ENCODE results near the gene MAP4K4.
"Not testable (repeated sequence)": the region's sequence is repeated elsewhere in the genome, so short reads cannot be mapped to it uniquely, and the experiment has no call there.

The MAP4K4 gene

DNA sequence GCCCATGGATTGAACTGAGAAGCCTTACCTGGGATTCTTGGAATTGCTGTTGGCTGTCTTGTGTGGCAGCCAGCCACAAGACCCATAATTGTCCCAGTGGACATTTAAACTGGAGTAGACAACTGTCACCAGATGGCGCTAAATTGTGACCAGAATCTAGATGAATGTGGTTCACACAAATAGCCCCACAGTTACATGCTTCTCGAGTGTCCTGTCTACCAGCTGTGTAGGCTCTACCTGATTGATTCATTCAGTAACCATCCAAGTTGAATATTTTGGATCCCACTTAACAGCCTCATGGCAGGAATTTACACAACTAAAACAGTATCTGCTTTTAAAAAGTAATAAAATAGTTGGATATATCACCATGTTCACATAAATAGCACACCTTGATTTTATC is 73.2 kb downstream of the MAP4K4 start:
- FAIRE-seq = no peak

DNA sequence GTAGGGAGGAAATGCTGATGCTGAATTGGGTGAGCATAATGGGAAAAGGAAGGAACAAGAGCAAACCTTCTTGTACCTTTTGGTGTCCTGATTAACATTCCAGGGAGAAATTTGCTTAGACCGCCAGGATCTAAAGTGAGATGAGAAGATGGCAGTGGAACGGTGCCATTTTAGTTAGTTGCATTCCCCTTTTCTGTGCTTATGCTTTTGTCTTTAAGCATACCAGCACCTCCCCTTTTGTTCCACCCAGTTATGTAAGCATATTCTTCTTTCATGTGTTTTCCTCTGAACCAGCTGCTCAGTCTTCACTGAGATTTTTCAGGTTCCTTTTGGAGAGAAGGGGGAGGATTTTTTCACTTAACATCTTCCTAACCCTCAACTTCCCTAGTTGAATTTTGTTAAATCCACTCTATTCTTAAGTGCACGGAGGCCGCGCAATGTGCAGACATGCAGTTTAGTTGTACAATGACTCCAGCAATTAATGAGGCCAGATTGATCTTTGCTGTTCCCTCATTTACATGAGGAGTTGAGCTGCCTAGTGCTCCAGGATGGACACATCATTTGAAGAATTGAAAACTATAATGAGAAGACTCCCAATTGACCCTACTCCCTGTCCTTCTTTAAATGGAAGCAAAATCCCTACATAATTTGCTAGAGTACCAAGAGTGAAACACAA is 73.9 kb downstream of the MAP4K4 start:
- no peak for FAIRE-seq

GRCh38 chr2:101771910-101772321 is 74.4 kb downstream of the MAP4K4 start:
- no peak for FAIRE-seq

GRCh38 chr2:101773137-101773536 is 75.6 kb downstream of the MAP4K4 start:
- FAIRE-seq = no peak

- not testable (repeated sequence) for FAIRE-seq
Observed at GRCh38 chr2:101773961-101774360, 76.5 kb downstream of the MAP4K4 start.

DNA sequence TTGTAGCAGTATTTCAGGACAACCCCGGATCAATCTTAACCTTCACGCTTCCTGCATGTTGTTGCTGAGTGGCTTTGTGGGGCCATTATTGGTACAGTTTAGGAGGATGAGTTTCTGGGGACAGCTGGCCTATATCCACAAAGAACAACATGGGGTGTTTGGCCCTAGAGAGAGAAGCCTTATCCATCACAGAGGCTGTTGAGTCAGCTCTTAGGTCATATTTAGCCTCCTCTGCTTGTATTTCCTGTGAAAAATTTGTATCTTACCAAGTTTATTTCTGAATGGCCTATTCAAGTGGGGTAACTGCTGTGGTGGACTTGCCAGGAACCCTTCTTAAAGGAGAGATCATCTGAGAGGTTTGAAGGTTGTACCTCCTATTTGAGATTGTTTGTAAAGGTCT is 77.6 kb downstream of the MAP4K4 start:
- no peak for FAIRE-seq

DNA sequence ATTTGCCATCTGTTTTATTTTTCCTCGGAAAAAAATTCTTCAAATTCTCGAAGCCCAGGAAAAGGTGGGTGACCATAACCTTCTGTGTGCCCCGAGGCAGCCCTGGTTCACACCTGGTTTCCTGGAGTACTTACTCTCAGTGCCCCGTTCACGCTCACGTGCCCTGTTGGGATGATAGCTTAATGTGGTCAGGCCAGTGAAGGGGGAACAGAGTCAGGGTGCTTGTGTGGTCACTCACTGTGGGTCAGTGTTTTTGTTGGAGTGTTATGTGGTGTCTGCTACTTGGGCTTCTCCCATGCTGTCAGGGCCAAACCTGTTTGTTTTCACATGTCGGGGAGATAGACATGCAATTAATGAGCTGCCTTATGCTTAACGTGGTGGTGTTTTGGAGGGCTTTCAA is 78.1 kb downstream of the MAP4K4 start:
- FAIRE-seq = no peak

DNA sequence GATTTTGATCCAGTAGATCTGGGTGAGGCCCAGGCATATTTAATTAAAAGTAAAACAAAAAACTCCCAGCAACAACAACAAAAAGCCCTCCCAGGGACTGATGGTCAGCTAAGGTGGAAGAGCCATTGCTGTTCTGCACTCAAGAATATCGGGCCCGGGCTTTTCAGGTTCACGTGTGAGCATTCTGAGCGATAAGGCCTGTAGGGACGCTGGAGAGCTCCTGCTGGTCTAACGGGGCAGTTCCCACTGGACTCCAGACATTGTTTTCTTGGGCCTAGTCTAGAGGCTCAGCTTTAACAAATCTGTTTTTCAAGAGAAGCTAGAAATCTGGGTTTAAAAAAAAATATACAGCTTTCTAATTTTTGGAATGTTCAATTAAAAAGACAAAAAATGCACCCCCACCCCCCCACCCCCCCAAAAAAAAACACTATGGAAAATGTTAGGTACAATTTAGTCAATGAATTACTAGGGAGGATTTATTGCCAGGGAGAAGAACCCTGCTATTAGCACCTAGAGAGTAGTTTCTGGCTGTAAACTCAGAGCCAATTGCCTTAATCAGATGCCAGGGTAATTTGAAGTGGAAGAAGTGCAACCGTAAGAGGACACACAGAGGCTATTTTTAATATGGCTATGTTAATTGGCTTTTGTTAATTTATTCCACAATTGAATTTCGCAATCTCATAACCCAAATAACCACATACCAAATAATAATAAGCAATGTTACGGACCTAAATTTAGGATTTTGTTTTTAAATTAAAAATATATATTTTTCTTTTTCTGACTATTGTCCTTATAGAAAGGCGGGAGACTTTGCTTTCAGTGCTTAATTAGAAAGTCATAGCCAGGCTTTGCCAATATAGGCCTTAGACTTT is 78.9 kb downstream of the MAP4K4 start:
- no peak for FAIRE-seq

DNA sequence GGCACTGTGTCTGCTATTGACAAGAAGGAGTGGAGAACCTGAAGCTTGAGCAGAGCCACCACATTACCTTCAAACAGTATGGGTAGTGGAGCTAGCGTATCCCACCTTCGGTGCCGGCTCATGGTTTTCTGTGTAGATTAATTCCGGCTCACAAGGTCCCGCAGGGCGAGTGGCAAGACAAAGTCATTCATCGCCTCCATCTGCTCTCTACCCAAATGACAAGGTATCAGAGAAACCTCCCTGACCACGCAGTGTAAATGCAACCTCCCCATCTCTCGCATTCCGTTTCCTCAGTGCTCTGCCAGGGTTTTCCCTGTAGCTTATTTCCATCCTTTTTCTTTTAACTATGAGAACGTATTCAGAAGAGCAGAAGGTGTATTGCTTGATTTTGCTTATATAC is 79.8 kb downstream of the MAP4K4 start:
- no peak for FAIRE-seq

DNA sequence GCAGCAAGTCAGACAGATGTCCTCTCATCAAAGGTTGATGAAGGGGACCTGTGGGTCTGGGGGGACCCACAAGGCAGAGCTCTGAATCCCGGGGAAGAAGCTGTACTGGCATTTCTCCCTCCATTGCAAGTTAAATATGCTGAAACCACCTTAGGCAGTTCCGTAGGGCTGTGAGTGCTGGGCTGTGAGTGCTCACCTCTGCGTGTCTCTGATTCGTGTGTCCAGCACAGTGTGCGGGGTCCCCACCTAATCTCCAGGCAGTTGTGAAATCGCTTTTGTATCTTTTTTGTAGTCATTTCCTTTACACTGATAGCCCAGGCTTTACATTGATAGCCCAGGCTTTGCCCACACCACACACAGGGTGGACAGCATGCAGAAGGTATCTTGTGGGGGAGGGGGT is 80.6 kb downstream of the MAP4K4 start:
- no peak for FAIRE-seq

GRCh38 chr2:101779190-101779589 is 81.7 kb downstream of the MAP4K4 start:
- no peak for FAIRE-seq

DNA sequence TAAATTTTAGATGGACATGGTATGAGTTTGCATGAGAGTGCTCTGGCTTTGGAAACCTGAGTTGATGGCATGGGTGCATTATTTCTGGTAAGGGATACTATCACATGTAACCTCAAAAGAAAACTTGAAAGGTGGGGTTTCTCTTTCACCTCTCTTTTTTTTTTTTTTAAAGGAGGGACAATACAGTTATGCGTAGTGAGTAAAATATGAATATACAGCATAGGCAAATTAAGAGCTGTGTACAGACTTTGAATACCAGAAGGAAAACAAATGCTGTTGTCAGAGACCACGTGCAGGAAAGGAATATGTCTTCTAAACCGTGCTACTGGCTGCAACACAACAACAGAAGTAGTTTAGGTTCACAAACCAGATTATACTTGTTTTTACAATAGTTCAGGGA is 82.1 kb downstream of the MAP4K4 start:
- no peak for FAIRE-seq

GRCh38 chr2:101781326-101781725 is 83.8 kb downstream of the MAP4K4 start:
- FAIRE-seq = no peak

DNA sequence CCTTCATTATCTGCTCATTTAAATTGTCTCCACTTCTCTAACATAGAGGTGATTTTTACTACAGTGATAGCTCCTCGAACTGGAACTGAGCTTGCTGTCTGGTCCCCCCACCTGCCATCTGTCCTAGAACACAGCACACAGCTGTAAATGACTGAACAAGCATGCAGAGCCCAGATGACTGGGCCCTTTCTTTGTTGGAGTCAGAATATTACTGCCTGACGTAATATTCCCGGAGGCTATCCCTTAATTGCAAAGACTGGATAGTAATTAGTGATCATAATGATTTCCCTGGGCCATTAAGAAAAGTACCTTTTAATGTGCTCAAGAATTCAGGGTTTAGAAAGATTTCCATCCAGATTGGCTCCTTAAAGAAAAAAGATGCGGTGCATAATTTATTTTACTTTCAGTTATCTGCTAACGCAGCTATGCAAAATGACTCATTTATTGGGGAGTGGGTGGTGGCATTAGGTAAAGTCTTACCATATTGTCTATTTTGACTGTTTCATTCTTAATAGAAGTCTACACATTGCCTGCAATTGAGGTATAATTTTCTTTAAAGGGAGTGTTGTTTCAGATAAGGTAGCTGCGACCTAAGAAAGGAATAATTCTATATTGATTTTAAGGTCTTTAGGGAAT is 84.4 kb downstream of the MAP4K4 start:
- no peak for FAIRE-seq

DNA sequence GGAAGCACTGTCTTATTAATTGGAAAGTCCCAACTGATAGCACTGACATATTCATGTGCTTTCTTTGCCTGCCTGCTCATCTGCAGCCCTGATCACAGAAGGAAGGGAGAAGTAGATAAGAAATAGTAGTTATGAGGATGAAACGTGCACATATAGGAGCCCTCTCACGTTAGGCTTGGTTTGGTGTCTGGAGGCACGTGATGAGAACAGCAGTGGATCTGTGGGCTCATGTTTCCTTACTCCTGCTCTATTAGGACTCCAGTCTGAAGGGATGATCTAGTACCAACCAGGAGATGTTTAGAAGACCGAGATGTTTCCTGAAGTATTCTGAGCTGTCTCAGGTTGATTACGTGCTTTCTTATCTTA is 84.9 kb downstream of the MAP4K4 start:
- no peak for FAIRE-seq

DNA sequence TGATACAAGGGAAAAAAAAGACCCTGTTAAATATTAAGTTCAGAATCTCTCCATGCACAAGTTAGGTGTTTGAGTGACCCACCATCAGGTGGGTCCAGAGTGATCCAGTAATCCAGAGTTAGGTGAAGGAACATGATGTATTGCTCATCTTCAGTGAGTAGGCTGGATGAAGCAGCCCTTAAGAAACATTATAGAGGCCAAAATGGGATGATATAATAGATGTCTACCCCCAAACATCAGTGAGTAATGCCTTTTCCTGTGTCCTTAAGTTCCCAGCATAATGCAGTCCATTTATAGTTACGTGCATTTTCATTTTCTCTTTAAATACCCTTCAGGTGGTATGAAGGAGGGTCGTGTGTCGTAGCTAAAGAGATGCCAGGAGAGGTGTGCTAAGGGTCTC is 89.6 kb downstream of the MAP4K4 start:
- no peak for FAIRE-seq

DNA sequence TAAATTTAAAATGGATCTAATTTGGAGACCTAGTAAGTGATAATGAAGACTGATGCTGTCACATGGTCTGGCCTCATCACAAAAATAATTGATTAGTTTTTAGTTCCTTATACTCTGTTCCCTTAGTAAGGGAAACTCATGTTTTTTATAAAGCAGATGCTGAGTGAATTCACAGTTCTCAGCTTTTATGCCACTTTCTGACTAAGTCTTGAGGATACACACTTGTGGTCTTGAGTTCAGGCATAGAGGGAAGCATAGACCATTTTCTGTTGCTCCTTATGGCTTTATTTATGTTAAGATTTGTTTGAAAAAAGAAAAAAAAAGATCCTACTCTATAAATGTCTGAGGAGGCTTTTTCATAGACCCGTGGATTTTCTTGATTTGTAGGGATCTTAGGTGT is 91.1 kb downstream of the MAP4K4 start:
- FAIRE-seq = no peak

DNA sequence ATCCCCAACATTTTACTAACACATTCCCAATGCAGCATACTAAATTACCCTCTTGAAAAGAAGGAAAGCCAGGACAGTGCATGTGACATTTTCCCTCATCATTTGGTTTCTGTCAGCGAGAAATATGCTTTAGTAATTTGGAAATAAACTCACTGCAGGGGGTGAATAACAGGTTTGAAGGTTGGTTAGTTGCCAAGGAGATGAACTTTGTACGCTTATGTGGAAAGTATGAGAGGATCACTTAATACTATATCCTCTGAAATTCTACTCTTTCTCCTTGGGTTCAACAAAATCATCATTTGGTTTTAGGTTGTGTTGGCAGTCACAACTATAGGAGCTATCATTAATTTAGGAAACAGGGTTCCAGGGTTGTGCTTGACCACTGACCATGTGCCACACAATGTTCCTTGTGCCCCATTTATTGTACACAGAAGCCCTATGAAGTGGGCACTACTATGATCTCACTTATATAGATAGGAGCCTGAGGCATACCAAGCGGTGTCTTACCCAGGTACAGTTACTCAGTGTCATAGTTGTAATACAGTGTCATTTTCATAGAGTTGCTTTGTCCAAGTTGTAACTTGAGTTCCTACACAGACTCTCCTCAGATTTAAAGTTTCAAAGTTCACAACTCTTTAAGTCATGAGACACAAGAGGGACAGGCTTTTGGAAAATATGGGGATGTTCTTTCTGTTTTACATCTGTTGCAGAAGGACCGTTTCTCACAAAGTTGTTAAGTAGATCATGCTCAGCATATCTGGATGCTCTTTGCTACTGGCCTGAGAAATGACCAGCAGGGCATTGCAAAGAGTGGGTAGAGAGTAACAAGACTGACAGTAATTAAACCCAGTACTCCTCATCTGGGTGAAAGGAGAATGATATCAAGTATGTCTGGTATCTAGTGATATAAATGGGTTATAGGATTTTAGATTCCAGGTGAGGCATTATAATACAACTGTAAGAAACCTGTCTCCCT is 91.8 kb downstream of the MAP4K4 start:
- no peak for FAIRE-seq

- no peak for FAIRE-seq
Observed at GRCh38 chr2:101790416-101790815, 92.9 kb downstream of the MAP4K4 start.

- FAIRE-seq = no peak
Observed at GRCh38 chr2:101790857-101791256, 93.3 kb downstream of the MAP4K4 start.

DNA sequence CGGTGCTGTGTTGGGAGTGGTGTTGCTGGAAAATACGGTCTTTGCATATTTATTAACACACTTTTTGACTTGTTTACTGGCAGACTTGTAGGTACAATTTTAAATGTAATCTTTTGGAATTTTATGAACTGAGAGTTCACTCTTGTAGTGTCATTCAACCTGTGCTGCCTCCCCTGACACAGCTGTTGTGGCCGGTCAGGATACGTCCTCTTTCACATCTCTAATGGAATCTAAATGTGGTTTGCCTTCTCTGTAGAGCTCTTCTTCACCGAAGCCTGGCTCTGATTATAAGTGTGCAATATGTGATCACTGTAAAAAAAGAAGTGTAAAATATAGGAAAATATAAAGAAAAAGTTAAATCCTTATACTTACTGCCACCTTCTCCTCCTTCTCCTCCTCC is 94.7 kb downstream of the MAP4K4 start:
- no peak for FAIRE-seq

DNA sequence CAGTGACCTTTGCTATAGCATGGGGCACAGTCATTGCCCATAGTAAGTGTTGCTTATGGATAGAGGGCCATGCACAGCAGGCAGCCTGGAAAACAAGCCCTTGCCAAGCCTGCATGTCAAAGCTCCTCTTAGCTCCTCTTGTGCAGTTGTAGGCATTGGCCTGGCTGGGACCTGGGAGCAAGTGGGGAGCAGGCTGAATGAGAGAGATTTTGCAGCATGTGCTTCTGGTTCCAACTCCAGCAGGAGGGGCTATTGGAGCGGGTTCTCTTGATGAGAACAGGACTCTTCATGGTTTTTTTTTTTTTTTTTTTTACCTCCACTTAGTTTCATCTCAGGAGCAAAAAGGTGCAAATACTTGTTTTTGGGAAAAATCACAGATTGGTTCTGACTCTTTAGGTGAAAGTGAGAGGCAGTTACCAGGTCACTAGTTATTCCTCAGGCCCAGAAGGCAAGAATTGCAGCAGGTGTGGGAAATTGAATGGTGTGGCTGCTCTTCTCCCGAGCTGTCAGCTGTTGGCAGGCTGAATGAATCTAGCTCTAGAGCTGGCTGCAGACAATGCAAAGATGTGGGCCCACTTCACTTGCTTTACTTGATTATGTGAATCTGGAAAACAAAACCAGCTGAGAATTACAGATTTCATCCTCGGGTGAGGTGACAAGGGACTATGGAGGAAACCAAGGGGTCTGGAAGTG is 95.9 kb downstream of the MAP4K4 start:
- no peak for FAIRE-seq

Measured in TTC549 (cell line).